ACHN (cell line): ENCODE results near the gene STX12.
A peak's percentile ranks its signal among the peaks of the same experiment; 100 is the strongest.

Source experiments
- DNase-seq: peaks from one replicate; pipeline ENCODE4 v3.0.0-alpha.2; 2015
- in situ Hi-C: cut with HindIII; loops from 2 replicates; pipeline ENCODE4 v1.10.0; 2017; ENCODE audit warnings: low sequenced_read_pairs, low pct_ligation_motif_present, low pct_unique_long_range_greater_than_20kb

Gene STX12

DNA sequence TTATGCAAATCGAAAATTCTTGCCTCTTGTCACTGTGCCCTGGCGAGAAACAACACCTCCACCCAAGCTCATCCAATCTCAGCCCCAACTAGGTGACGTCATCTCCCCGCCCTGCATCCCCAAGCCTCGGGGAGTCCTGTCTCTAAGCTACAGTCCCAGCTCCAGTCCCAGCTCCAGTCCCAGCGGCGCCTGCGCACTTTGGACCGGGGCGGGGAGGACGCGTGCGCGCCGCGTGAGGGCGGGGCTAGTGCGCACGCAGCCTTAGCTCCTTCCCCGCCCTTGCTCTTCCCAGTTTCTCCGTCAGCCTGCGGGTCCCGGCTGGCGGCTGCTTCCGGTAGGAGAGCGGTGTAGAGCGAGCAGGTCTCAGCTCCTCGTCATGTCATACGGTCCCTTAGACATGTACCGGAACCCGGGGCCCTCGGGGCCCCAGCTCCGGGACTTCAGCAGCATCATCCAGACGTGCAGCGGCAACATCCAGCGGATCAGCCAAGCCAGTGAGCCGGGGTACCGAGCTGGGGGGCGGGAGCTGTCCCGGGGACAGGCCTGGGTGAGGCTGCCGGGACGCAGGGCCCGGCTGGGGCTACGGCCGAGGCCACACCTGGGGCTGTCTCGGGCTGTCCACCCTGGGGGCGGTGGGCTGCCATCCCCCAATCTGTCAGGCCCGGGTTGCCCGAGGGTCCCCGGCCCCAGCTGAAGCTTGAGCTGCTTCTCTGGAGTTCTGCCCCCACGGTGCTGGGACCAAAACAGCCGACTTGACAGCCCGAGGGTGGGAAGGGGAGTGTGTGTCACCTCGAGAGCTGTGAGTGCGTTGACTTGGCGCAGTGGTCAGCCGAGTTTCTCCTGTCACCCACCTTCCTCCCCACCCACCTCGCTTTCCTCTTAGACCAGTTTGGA, at the start of gene STX12:
STX12 (plus strand) TSS at position 288 of the 894 bp plus-strand sequence; CDS start at position 377, 89 bp downstream.
- in situ Hi-C loops = no loop called here
- peak; percentile 97 for DNase-seq

DNA sequence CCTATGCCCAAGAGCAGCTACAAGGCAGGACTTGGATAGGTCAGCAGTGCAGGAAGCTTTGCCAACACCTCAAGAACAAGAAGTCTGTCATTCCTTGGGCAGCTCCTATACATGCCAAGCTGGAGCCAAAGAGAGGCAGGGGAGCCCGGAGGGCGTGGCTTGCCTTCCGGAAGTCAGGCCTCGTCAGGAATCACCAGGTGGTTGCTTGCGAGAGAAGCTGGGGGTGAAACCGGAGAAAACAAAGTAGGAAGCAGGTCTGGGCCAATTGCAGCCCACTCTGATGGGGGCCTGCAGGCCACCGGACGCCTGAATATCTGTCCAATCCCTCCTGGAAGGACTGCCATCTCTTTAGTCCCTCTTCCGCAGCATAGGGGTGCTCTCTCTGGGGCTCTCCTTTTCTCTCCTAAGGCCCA, 48.1 kb upstream of the STX12 start:
- DNase-seq = no peak
- in situ Hi-C loops = no loop called here

DNA sequence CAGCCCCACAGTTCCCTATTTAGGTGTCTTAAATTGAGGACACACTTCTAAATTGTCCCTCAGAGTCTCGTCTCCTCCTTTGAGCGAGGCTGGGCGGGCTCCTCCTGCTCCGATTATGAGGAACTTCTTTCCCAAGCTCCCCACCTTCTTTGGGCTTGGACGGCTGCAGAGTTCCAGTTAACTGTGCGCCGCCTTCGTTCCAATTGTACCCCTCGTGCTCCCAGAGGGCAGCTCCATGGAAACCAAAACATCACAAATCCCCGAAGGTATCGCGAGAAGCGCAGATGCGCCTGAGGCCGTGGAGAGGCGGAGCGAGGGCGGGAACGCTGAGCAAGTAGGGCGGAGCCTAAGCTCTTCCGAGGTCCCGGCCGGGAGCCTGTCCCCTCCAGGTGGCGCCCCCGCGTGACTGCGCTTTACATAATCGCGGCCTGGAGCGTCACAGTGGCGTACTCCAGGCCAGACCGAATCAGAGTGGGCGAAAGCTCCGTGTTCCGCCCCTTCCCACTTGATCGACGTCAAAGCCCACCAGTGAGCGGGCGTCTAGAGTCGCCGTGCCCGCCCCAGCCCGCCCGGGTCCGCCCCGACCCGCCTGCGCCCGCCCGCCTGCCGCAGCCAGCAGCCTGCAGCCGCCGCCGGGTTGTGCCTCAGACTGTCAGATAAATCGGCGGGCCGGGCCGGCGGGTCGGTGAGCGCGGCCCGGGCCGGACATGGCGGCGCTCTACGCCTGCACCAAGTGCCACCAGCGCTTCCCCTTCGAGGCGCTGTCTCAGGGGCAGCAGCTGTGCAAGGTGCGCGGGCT, 47.4 kb upstream of the STX12 start, which contains the start of gene FAM76A:
FAM76A (plus strand) TSS at position 588 of the 799 bp plus-strand sequence; CDS start at position 708, 120 bp downstream.
- peak; percentile 97 for DNase-seq
- in situ Hi-C loops = no loop called here

DNA sequence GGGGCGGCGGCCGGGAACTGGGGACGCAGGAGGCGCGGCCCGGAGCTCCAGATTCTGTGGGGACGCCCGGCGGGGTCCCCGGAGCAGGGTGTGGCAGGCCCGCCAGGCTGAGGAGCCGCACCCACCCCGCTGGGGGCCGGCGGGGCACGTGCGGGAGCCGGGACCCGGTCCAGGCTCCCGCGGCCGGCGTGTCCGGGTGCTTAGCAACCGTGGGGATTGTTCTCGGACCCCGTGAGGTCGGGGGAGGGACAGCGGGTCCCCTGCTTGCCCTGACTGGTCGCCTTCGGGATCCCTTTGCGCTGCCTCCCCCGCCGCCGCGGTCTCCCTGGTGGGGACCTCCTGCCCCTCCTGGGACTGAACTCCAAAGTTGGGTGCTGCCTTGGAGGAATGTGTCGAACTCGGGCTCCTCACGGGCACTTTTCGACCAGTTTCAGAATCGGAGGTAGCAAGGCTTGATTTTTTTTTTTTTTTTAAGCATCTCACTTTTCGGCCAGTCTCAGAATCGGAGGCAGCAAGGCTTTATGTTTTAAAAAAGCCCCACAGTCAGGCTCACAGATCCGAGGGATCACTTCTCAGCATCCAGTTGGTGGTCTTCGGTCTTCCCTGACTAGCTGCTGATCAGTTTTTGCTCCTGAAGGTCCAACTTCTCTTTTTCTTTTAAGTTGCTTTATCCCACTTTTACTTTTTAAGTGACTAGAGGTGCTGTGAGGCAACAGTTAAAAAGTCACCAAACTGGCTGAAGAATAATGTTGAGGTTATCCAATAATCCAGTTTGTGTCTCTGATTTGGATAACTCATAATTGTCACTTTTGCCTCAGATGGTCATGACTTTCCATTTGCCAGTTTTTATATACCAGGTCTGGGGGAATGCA, 46.6 kb upstream of the STX12 start:
- in situ Hi-C loops = no loop called here
- peak; percentile 37 for DNase-seq

DNA sequence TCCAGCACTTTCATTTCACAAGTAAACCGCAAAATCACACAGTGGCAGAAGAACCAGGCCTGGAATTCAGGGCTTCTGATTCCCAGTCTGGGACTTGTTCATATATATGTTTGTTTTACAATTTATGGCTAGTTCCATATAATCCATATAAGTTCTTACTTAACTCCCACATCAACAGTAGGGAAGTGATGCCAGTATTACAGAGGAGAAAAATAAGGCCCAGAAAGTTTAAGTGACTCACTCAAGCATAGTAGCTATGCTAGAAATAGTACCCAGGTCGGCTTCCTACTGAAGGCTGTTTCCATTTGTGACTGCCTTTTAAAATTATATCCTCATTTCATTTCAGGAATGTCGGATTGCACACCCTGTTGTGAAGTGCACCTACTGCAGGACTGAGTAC, 45.9 kb upstream of the STX12 start:
- in situ Hi-C loops = no loop called here
- DNase-seq = peak; percentile 2

DNA sequence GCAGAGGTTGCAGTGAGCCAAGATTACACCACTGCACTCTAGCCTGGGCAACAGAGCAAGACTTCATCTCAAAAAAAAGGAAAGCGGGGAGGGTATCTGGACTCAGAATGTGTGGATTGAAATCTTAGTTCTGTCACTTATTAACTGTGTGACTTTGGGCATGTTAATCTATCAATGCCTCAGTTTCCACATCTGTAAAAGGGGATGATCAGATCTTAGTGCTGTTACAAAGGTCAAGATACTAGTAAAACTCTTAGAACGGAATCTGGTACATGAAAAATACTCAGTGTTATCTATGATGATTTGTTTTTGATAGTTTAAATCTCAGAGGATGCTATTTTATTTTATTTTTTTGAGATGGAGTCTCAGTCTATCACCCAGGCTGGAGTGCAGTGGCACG, 36.8 kb upstream of the STX12 start:
- no peak for DNase-seq
- in situ Hi-C loops = no loop called here

DNA sequence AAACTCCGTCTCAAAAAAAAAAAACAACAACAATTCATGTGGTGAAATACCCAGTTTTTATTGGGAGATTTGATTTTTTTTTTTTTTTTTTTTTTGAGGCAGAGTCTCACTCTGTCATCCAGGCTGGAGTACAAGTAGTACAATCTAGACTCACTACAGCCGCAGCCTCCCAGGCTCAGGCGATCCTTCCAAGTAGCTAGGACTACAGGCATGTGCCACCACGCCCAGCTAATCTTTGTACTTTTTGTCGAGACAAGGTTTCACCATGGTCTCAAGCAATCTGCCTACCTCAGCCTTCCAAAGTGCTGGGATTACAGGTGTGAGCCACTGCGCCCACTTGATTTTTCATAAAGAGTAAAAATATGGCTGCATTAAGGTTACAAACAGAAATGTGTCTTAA, 31.9 kb upstream of the STX12 start:
- in situ Hi-C loops = no loop called here

DNA sequence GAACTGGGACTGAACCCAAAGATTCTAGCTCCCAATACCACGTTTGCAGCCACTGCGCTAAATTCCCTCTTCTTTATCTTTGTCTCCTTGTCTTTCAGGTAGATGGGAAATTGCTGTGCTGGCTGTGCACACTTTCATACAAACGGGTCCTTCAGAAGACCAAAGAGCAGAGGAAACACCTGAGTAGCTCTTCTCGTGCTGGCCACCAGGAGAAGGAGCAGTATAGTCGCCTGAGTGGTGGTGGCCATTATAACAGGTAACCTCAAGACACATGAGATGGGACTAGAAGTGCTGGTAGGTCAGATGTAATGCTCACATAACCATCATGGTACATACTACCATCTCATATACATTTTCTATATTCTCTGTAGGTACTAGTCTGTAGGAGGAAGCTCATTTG, 28.5 kb upstream of the STX12 start:
- DNase-seq = no peak
- in situ Hi-C loops = no loop called here

More for the DNA sequence above, 31.9 kb upstream of the STX12 start:
- no peak for DNase-seq

DNA sequence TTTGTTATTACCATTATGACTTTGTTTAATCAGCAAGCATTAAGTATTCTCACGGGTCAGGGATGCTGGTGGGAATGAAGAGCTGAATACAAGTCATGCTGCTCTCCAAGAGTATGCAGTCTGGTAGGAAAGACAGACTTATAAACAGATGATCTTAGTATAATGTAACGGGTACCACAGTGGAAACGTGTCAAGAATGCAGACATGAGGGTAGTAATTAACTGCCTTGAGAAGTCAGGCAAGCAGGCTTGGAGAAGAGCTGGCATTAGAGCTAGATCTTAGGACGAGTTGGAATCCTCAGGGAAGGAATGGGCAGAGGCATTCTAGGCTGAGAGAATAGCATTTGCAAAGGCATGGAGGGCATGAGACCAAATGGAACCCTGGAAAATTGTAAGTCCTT, 27.6 kb upstream of the STX12 start:
- in situ Hi-C loops = no loop called here
- no peak for DNase-seq

DNA sequence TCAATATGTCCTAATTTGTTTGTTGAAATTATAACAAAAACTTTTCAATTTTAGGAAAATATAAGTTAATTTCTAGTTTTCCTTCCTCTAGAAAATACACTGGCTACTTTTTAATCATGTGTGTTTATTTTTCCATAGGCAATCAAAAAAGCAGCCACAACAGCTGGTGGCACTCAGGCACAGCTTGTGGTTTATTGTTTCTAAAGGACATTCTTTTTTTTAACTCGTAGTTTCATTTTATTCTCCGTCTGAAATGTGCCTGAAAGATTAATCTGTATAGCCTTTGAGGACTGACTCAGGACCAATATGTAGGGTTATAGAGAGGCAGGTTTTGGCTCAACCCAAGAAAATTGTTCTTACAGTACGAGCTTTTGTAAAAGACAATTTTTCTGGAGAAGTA, 20.7 kb upstream of the STX12 start:
- in situ Hi-C loops = no loop called here

DNA sequence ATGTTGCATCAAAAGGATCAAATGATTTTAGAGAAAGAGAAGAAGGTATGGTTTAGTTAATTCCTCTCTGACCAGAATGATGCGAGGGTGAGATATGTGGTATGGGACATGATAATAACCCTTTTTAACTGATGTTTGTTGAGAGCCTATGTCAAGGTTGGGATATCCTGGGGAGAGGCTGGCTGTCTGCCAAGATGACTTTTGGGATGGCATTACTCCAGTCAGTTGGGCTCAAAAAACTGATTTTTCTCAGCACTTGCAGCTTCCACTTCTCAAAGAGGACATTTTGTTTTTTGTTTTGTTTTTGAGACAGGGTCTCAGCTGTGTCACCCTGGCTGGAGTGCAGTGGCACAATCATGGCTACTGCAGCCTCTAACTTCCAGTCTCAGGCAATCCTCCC, 17.7 kb upstream of the STX12 start:
- DNase-seq = no peak
- in situ Hi-C loops = no loop called here

More for the DNA sequence above, 20.7 kb upstream of the STX12 start:
- DNase-seq = no peak

DNA sequence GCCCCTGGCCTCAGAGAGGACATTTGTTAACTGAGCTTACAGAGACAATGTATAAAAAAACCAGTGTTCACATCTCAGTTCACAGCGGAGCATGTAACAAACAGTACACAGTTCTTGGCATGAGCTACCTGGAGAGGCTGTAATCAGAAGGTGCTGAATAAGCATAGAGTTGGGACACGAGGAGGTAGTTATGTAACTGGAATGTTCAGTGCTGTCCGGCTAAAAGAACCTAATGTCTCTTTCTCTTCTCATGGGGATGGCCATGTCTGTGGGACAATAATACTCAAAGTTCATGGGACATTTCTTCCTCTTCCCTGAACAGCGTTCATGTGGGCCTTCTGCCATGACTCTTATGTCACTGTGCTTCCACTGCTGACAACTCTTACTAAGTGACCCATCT, 17.2 kb upstream of the STX12 start:
- in situ Hi-C loops = no loop called here
- DNase-seq = no peak

DNA sequence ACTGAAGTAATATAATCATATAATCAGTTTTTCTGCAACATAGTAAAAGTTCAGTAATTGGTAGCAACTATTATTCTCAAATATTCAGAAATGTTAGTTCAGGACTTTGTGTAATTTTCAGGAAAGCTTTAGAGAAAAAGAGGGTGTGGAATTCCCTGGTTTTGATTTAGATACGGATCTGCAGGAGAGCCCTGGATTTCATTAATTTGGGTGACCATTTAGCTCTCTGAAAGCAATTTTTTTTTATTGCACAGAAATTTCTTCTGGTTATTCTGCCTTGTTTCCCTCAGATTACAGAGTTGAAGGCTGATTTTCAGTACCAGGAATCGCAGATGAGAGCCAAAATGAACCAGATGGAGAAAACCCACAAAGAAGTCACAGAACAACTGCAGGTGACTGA, 13.8 kb upstream of the STX12 start:
- no peak for DNase-seq
- in situ Hi-C loops = no loop called here

DNA sequence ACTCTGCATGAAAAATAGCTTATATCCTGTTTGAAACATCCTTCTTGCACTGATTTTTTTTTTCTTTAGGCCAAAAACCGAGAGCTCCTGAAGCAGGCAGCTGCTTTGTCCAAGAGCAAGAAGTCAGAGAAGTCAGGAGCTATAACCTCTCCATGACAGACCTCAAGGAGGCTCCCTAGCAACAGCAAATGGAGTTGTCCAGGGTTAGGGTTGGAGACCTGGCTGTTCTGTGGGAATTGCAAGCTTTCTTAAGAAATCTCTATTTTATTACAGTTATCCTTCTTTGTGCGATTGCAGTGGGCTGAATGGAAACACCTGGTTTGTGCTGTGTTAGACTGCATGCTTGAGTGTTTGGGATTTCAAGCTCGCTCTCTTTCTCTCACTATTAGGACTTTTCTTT, 12.6 kb upstream of the STX12 start:
- in situ Hi-C loops = no loop called here
- no peak for DNase-seq

DNA sequence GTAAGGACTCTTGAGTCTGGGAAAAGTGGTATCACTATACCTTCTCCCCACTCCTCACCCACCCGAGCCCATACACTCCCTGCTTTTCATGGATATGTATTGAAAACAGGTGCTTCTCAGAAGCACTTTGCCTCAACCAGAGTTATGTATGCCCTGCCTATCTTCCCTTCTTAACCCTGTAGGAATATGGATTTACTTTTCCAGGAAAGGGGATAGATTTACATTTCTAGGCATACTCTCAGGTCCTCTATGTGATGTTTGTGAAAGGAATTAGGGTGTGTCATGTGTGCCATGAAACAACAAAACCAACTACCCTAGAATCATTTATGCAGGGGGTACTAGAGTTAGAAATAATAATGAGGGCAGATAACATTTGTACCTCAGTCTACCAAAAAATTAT, 11.0 kb upstream of the STX12 start:
- no peak for DNase-seq
- in situ Hi-C loops = no loop called here

DNA sequence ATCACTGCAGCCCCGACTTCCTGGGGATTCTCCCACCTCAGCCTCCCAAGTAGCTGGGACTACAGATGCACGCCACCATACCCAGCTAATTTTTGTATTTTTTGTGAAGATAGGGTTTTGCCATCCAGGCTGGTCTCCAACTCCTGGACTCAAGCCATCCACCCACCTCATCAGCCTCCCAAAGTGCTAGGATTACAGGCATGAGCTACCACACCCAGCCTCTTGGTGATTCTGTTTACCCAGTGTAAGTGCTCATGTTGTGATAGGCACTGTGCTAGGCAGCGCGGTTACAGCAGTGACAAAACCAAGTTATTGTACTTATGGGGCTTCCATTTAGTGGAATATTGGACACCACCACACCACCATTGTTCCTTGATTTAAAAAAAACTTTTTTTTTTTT, 9.7 kb upstream of the STX12 start:
- in situ Hi-C loops = no loop called here
- no peak for DNase-seq

DNA sequence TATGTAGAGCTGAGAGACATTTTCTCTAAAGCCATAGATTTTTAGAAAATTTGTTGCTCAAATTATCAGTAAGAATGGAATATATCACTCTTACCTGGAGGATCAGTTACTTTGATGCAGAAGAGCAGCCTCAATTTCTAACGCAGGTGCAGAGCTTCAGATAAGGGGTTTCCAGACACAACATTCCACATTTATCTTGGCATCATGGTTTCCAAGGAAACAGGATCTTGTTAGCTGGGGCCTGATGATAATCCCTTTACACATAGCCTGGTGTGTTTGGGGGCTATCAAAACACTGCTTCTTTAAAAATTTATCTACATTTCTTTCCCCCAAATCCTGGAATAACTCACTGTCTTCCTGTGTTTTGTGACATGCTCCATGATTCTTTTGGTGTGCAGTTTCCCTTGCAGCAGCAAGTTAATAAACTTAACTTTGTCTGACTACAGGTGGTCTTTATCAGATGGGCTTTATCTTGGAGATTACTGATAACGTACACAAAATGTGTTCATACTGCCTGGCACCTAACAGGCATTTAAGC, 2.7 kb upstream of the STX12 start:
- in situ Hi-C loops = no loop called here
- DNase-seq = no peak
